Measurements from ENCODE around the gene GGT6.
"Not testable (repeated sequence)": the region's sequence is repeated elsewhere in the genome, so short reads cannot be mapped to it uniquely, and the experiment has no call there.

The GGT6 gene

GRCh38 chr17:4590981-4591453 is 30.6 kb upstream of the GGT6 start:
- DNase-seq = no peak

- not testable (repeated sequence) for DNase-seq
These were observed 29.7 kb upstream of the GGT6 start for GRCh38 chr17:4590042-4590441.

- no peak for DNase-seq
These were observed 28.7 kb upstream of the GGT6 start for GRCh38 chr17:4588898-4589625.

- DNase-seq = no peak
These were observed 28.0 kb upstream of the GGT6 start for GRCh38 chr17:4588391-4588790.

GRCh38 chr17:4587803-4588202 is 27.4 kb upstream of the GGT6 start:
- no peak for DNase-seq

- DNase-seq = no peak
These were observed 26.8 kb upstream of the GGT6 start for GRCh38 chr17:4587195-4587594.

GRCh38 chr17:4586043-4586442 is 25.7 kb upstream of the GGT6 start:
- no peak for DNase-seq

GRCh38 chr17:4585638-4585994 is 25.2 kb upstream of the GGT6 start:
- DNase-seq = no peak

- no peak for DNase-seq
These were observed 24.7 kb upstream of the GGT6 start for GRCh38 chr17:4584917-4585637.

- no peak for DNase-seq
These were observed 23.9 kb upstream of the GGT6 start, which contains the start of gene SMTNL2 for GRCh38 chr17:4584101-4584916. TSS of gene SMTNL2 (plus strand) at chr17:4584529. CDS start at chr17:4584606, 77 bp downstream.

- no peak for DNase-seq
These were observed 23.4 kb upstream of the GGT6 start for GRCh38 chr17:4583782-4584100.

GRCh38 chr17:4583206-4583605 is 22.8 kb upstream of the GGT6 start:
- DNase-seq = no peak

GRCh38 chr17:4582691-4583090 is 22.3 kb upstream of the GGT6 start:
- no peak for DNase-seq

GRCh38 chr17:4582101-4582501 is 21.7 kb upstream of the GGT6 start:
- DNase-seq = no peak

- DNase-seq = no peak
These were observed 19.9 kb upstream of the GGT6 start for GRCh38 chr17:4580291-4580690.

GRCh38 chr17:4579678-4580077 is 19.3 kb upstream of the GGT6 start:
- no peak for DNase-seq

GRCh38 chr17:4578349-4578748 is 18.0 kb upstream of the GGT6 start:
- not testable (repeated sequence) for DNase-seq

GRCh38 chr17:4577386-4577993 is 17.1 kb upstream of the GGT6 start:
- no peak for DNase-seq

GRCh38 chr17:4576729-4577322 is 16.4 kb upstream of the GGT6 start:
- no peak for DNase-seq

GRCh38 chr17:4576161-4576558 is 15.8 kb upstream of the GGT6 start:
- no peak for DNase-seq

GRCh38 chr17:4574448-4575045 is 14.2 kb upstream of the GGT6 start:
- no peak for DNase-seq

- DNase-seq = no peak
These were observed 13.3 kb upstream of the GGT6 start for GRCh38 chr17:4573669-4574068.

Data from NCI-H1417 treated with DMSO at 0.1 percent for 48 hours (cell line).